AG09319 (cell line): ENCODE measurements around the gene NHLH2.

Source experiments
- DNase-seq: peaks from one replicate; pipeline ENCODE4 v3.0.0-alpha.2; 2010; ENCODE audit warnings: low read depth; ENCODE audit errors: extremely low read depth
- CTCF ChIP-seq: IDR thresholded peaks from 2 replicates; pipeline ENCODE4 v1.5.1; 2011; ENCODE audit warnings: low read depth, mild to moderate bottlenecking, inconsistent platforms, low read length, moderate library complexity

NHLH2 gene

GRCh38 chr1:115877511-115877910 is 36.6 kb upstream of the NHLH2 start:
- TF ChIP-seq CTCF = no peak
- DNase-seq = no peak

DNA sequence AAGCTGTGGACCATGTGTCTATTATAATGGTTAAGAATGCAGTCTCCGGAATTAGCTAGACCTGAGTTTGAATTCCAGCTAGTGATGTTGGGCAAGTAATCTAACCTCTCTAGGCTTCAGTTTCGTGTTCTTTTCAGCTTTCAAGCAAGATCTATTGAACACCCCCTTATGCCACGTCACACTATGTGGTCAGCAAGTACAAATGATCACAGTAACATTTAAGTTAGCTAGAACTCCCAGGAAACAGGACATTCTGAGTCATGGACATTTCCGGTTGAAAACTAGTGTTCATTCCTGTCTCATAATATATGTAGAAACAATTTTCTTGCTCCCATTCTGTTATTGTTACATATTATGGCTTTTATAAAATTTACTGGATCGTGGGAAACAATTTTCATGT is 34.0 kb upstream of the NHLH2 start:
- no peak for TF ChIP-seq CTCF
- no peak for DNase-seq

GRCh38 chr1:115874497-115874896 is 33.6 kb upstream of the NHLH2 start:
- no peak for TF ChIP-seq CTCF
- no peak for DNase-seq

DNA sequence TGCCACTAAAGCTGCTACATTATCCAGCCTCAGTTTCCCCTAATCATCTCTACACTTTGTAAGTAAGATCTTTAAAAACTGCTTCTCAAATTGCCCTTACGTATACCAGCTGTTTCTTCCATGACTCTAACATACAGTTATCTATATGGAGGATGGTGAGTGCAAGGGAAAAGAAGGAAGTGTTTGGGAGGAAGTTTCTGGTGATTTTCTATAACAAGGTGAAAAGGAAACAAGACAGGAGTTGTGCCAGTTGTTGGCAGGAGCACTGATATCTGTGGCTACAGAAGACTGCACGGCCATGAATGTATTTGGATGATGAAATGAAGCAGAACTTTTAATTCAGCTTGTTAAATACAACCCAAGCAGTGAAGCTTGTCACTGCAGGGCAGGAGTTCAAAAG is 32.3 kb upstream of the NHLH2 start:
- DNase-seq = no peak
- TF ChIP-seq CTCF = no peak

DNA sequence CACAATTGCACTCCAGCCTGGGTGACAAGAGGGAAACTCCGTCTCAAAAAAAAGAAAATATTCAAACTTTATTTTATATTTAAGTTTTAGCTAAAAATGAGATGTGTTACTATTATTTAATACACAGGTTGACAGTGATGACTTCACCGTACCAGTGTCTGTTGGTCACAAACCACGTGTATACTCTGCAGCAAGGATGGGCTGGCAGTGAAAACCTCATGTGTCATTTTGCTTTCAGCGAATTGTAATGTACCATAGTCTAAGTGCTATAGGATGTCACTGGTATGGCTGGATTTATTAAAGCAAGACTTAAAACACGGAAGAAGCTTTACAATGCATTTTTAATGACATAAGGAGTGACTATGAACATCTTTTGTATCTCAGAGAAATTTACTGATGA is 28.1 kb upstream of the NHLH2 start:
- DNase-seq = no peak
- TF ChIP-seq CTCF = no peak

- no peak for TF ChIP-seq CTCF
- DNase-seq = no peak
Observed at GRCh38 chr1:115867216-115867615, 26.3 kb upstream of the NHLH2 start.

GRCh38 chr1:115865704-115866380 is 24.9 kb upstream of the NHLH2 start:
- TF ChIP-seq CTCF = no peak
- DNase-seq = no peak
